Esophagus squamous epithelium (tissue), 4 donors: ENCODE measurements around the gene SLC13A2.

ENCODE experiments used
- POLR2A ChIP-seq, 4 donors: fragments of 450-650 bp; IDR thresholded peaks; one replicate each; pipeline ENCODE4 v1.6.1; 2017; ENCODE audit warnings: antibody characterized with exemption in 4 of 4, mild to moderate bottlenecking in 4 of 4, moderate library complexity in 3 of 4
- TF ChIP-seq, protein P1 (sequence below), 6 experiments: fragments of 450-650 bp in 4 of 6; fragments of 200-600 bp in 2 of 6; sonication (generic) in 2 of 6; IDR thresholded peaks; one replicate each; pipeline ENCODE4 v1.5.1; 2016 to 2019; ENCODE audit warnings: antibody characterized with exemption in 6 of 6, mild to moderate bottlenecking in 4 of 6, moderate library complexity in 4 of 6

DNA sequence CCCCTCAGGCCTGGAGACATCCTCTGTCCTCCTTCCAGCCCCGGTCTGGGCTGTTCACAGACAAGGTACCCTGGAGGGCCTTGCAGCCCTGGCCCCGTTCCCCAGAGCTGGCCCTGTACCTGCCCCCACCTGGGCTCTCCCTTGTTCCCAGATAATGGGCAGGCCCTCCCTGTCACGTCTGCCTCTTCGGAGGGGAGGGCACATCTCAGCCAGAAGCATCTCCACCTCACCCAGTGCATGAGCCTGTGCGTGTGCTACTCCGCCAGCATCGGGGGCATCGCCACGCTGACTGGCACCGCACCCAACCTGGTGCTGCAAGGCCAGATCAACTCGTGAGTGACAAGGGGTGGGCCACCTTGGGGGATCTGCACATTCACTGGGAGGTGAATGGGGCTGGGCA is 17.8 kb downstream of the SLC13A2 start:
- TF ChIP-seq, protein P1, sequence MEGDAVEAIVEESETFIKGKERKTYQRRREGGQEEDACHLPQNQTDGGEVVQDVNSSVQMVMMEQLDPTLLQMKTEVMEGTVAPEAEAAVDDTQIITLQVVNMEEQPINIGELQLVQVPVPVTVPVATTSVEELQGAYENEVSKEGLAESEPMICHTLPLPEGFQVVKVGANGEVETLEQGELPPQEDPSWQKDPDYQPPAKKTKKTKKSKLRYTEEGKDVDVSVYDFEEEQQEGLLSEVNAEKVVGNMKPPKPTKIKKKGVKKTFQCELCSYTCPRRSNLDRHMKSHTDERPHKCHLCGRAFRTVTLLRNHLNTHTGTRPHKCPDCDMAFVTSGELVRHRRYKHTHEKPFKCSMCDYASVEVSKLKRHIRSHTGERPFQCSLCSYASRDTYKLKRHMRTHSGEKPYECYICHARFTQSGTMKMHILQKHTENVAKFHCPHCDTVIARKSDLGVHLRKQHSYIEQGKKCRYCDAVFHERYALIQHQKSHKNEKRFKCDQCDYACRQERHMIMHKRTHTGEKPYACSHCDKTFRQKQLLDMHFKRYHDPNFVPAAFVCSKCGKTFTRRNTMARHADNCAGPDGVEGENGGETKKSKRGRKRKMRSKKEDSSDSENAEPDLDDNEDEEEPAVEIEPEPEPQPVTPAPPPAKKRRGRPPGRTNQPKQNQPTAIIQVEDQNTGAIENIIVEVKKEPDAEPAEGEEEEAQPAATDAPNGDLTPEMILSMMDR (IDR thresholded peaks at IDR 0.05), result no peak
- no peak for TF ChIP-seq POLR2A (IDR thresholded peaks at IDR 0.05)
